NCI-H69 (cell line): ENCODE data around the gene SPATA21.

Source experiments
- DNase-seq: peaks from one replicate; lab custom pipeline; 2025; lab: John Stamatoyannopoulos, UW

The SPATA21 gene

GRCh38 chr1:16451841-16452528, 14.8 kb upstream of the SPATA21 start:
- no peak for DNase-seq

GRCh38 chr1:16450863-16451481, 13.7 kb upstream of the SPATA21 start:
- no peak for DNase-seq

GRCh38 chr1:16449666-16450065, 12.4 kb upstream of the SPATA21 start:
- no peak for DNase-seq

GRCh38 chr1:16449065-16449464, 11.8 kb upstream of the SPATA21 start:
- no peak for DNase-seq

GRCh38 chr1:16447641-16448040, 10.4 kb upstream of the SPATA21 start:
- DNase-seq, result no peak

GRCh38 chr1:16446116-16446515, 8.9 kb upstream of the SPATA21 start:
- DNase-seq, result no peak

GRCh38 chr1:16445052-16445451, 7.8 kb upstream of the SPATA21 start:
- no peak for DNase-seq

- DNase-seq, result no peak
These were observed 6.9 kb upstream of the SPATA21 start for GRCh38 chr1:16443975-16444770.

GRCh38 chr1:16442941-16443340, 5.7 kb upstream of the SPATA21 start:
- no peak for DNase-seq

GRCh38 chr1:16442265-16442664, 5.0 kb upstream of the SPATA21 start:
- no peak for DNase-seq

GRCh38 chr1:16441282-16441665, 4.0 kb upstream of the SPATA21 start:
- no peak for DNase-seq

GRCh38 chr1:16440470-16441281, 3.5 kb upstream of the SPATA21 start, which contains the start of gene NECAP2:
Gene NECAP2, plus strand, starts transcription at chr1:16440724. Its CDS starts 38 bp downstream, at chr1:16440762.
- DNase-seq, result peak; percentile 93

GRCh38 chr1:16440131-16440469, 2.9 kb upstream of the SPATA21 start:
- no peak for DNase-seq

- DNase-seq, result no peak
These were observed 1.7 kb upstream of the SPATA21 start for GRCh38 chr1:16438924-16439323.

- no peak for DNase-seq
These were observed 1.3 kb upstream of the SPATA21 start for GRCh38 chr1:16438516-16438915.

- DNase-seq, result no peak
These were observed 2.7 kb downstream of the SPATA21 start for GRCh38 chr1:16434501-16434900.

- DNase-seq, result no peak
These were observed 3.2 kb downstream of the SPATA21 start for GRCh38 chr1:16434007-16434406.

GRCh38 chr1:16433030-16433429, 4.2 kb downstream of the SPATA21 start:
- no peak for DNase-seq

- peak; percentile 9 for DNase-seq
These were observed 6.6 kb downstream of the SPATA21 start for GRCh38 chr1:16430606-16431005.

GRCh38 chr1:16425125-16426025, 11.8 kb downstream of the SPATA21 start:
- DNase-seq, result no peak

GRCh38 chr1:16422041-16422440, 15.2 kb downstream of the SPATA21 start:
- no peak for DNase-seq
